Activated CD8-positive, alpha-beta memory T cell treated with anti-CD3 and anti-CD28 coated beads for 4 hours (primary cell): ENCODE results near the gene FLOT1.

ENCODE experiments used
- DNase-seq, 2 donors: peaks; one replicate each; pipeline ENCODE4 v3.0.0-alpha.2; 2020; ENCODE audit warnings: low read depth in 2 of 2

FLOT1 gene

GRCh38 chr6:30700340-30700739, 42.1 kb downstream of the FLOT1 start:
- no peak for DNase-seq

GRCh38 chr6:30696432-30696831, 46.1 kb downstream of the FLOT1 start:
- no peak for DNase-seq

- DNase-seq, result no peak
These were observed 51.2 kb downstream of the FLOT1 start for GRCh38 chr6:30691208-30691847.

- DNase-seq, result peak; percentile 35 to 42
These were observed 51.9 kb downstream of the FLOT1 start, which contains the start of gene NRM for GRCh38 chr6:30690403-30691207. Gene NRM (minus strand): TSS chr6:30690984. CDS start chr6:30690974, 10 bp downstream.

GRCh38 chr6:30689985-30690384, 52.5 kb downstream of the FLOT1 start:
- no peak for DNase-seq

- no peak for DNase-seq
These were observed 53.2 kb downstream of the FLOT1 start for GRCh38 chr6:30689022-30689865.

GRCh38 chr6:30688569-30688968, 53.9 kb downstream of the FLOT1 start:
- DNase-seq, result no peak

- DNase-seq, result no peak
These were observed 54.6 kb downstream of the FLOT1 start for GRCh38 chr6:30687659-30688431.

GRCh38 chr6:30686908-30687658, 55.4 kb downstream of the FLOT1 start:
- peak; percentile 57 to 67 for DNase-seq

GRCh38 chr6:30686009-30686907, 56.2 kb downstream of the FLOT1 start, which contains the start of gene PPP1R18:
Gene PPP1R18 (minus strand): TSS chr6:30686645. CDS start chr6:30686018, 627 bp downstream.
- peak; percentile 73 to 76 for DNase-seq

- no peak for DNase-seq
These were observed 57.1 kb downstream of the FLOT1 start for GRCh38 chr6:30685157-30686008.

- DNase-seq, result peak in 1 of 2 donors; percentile 31
These were observed 57.9 kb downstream of the FLOT1 start for GRCh38 chr6:30684386-30685156.

- DNase-seq, result no peak
These were observed 58.5 kb downstream of the FLOT1 start for GRCh38 chr6:30683980-30684338.

GRCh38 chr6:30683183-30683979, 59.1 kb downstream of the FLOT1 start:
- no peak for DNase-seq

GRCh38 chr6:30682143-30683117, 60.1 kb downstream of the FLOT1 start:
- peak; percentile 72 to 76 for DNase-seq

- no peak for DNase-seq
These were observed 60.7 kb downstream of the FLOT1 start for GRCh38 chr6:30681766-30682142.
